BLaER1 treated with 17β-estradiol and CSF1 and Interleukin-3, amounts not matched to agents 10 nM and 100 nM (cell line): ENCODE data around the gene GAK.

Experiments used
- H3K27ac ChIP-seq, 11 experiments: shearing (Covaris generic); formaldehyde crosslinking; 2 replicates each; pipeline ENCODE4 v1.8.1; 2022
- H3K27me3 ChIP-seq, 11 experiments: shearing (Covaris generic); formaldehyde crosslinking; 2 replicates each; pipeline ENCODE4 v1.8.1; 2022
- H3K36me3 ChIP-seq, 11 experiments: shearing (Covaris generic); formaldehyde crosslinking; 2 replicates each; pipeline ENCODE4 v1.8.1; 2022
- H3K4me1 ChIP-seq, 10 experiments: shearing (Covaris generic); formaldehyde crosslinking; 2 replicates each; pipeline ENCODE4 v1.8.1; 2022
- H3K4me2 ChIP-seq, 11 experiments: shearing (Covaris generic); formaldehyde crosslinking; 2 replicates each; pipeline ENCODE4 v1.8.1; 2022
- H3K4me3 ChIP-seq, 10 experiments: shearing (Covaris generic); formaldehyde crosslinking; 2 replicates each; pipeline ENCODE4 v1.8.1; 2022
- H3K9ac ChIP-seq, 11 experiments: shearing (Covaris generic); formaldehyde crosslinking; 2 replicates each; pipeline ENCODE4 v1.8.1; 2022
- H3K9me3 ChIP-seq, 11 experiments: shearing (Covaris generic); formaldehyde crosslinking; replicated peaks in 1 of 11; 2 replicates each; pipeline ENCODE4 v1.8.1; 2022
- H4K20me1 ChIP-seq, 11 experiments: shearing (Covaris generic); formaldehyde crosslinking; 2 replicates each; pipeline ENCODE4 v1.8.1; 2022
- Cebpa-rat ChIP-seq, 11 experiments: shearing (Covaris generic); IDR thresholded peaks; 2 replicates each; pipeline ENCODE4 v1.8.1; 2022

The GAK gene

DNA sequence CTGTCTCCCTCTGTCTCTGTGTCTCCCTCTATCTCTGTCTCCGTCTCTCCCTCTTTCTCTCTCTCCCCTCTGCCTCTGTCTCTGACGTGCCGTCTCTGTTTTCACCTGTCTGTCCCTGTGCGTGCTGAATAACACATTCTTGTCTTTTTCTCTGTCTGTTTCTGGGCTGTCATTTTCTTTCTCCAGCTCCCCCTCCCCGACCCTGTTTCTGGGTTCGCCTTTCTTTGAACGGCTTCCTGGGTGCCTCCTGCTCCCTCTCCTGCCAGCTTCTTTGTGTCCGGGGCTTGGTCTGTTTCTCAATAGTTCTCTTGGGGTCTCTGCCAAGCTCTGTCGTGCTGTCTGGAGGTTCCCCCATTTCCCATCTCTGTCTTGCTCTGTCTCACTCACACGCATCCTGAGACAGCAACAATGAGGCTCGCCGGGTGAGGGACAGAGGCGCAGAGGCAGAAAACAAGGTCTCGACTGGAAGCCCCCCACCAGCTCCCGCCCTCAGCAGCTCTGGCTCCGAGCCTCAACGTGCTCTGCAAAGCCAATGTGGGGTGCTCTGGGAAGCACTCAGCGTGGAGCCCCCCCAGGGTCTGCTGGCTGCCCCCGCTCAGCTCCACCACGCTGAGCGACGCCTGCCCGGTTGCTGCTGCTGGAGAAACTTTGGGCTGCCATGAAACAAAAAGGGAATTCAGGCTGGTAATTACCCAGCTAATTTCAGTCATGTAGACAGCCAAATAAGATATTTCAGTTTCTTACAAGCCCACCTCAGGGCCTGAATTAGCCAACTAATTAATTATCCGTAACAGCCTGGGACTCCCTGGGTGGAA, 109.5 kb downstream of the GAK start:
- Histone ChIP-seq H3K36me3 (no peaks in the 10 kb centered on the region), H3K9ac (no peak overlapping the region), H3K27ac (no peak overlapping the region), H3K9me3 (peaks cover 0 to 12% (median 0%) of the 10 kb centered on the region in 11 experiments; a peak in 5 of 22 replicates), H3K27me3 (peaks cover 63 to 86% (median 70%) of the 10 kb centered on the region in 11 experiments), H4K20me1 (peaks cover 0 to 49% (median 34%) of the 10 kb centered on the region in 11 experiments; a peak in 16 of 22 replicates), H3K4me3 (no peak overlapping the region), H3K4me1 (peaks cover 11 to 36% (median 27%) of the 10 kb centered on the region in 10 experiments; a peak in 19 of 20 replicates), H3K4me2 (peak overlapping the region in 7 of 11 experiments; percentile 70 to 92 (median 83); a peak in 9 of 22 replicates)
- no peak for TF ChIP-seq Cebpa-rat (IDR thresholded peaks at IDR 0.05)

DNA sequence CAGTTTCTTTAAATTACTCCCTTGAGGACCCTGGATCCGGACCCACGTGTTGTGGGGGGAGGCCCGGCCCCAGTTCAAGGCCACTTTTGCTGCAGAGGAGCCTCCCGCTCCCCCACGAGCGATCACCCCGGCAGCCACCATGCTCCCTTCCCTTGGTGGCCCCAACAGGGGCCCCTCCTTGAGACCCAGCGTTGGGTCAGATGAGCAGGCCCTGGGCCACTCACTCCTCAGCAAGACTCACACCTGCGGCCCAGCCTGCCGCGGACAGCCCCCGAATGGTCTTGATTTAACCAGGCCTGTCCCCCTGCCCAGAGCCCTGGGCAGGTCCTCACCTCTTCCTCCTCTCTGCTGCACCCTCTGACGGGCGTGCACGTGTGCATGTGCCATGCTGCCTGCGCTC, 110.5 kb downstream of the GAK start:
- H3K27ac ChIP-seq: no peak overlapping the region
- TF ChIP-seq Cebpa-rat (IDR thresholded peaks at IDR 0.05): no peak
- H3K9me3 ChIP-seq: peaks cover 0 to 12% (median 0%) of the 10 kb centered on the region in 11 experiments; a peak in 5 of 22 replicates
- H3K36me3 ChIP-seq: no peaks in the 10 kb centered on the region
- H4K20me1 ChIP-seq: peaks cover 0 to 44% (median 30%) of the 10 kb centered on the region in 11 experiments; a peak in 16 of 22 replicates
- H3K4me2 ChIP-seq: no peak overlapping the region
- peaks cover 54 to 77% (median 60%) of the 10 kb centered on the region in 11 experiments for H3K27me3 ChIP-seq
- H3K4me3 ChIP-seq: no peak overlapping the region
- H3K9ac ChIP-seq: no peak overlapping the region
- peaks cover 11 to 35% (median 26%) of the 10 kb centered on the region in 10 experiments; a peak in 19 of 20 replicates for H3K4me1 ChIP-seq

DNA sequence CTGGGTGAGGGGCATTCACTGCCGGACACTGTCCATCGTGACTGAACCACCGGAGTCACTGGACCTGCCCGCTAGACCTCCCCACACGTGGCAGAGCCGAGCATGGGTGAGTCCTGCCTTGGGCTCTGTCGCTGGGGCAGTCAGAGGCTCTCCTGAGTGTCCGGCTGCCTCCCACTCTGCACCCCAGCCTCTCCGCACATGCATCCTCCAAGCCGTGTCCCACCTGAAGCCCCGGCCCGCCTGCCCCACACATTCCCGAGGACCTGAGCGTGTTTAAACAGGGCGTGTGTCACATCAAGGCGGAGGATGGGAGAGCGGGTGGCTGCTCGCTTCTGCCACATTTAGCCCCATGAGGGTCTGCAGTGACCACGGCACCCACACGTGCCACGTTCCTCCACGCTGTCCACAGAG, 110.9 kb downstream of the GAK start:
- Histone ChIP-seq H3K9me3 (peaks cover 0 to 12% (median 0%) of the 10 kb centered on the region in 11 experiments; a peak in 5 of 22 replicates), H3K27me3 (peaks cover 51 to 74% (median 58%) of the 10 kb centered on the region in 11 experiments), H3K36me3 (no peaks in the 10 kb centered on the region), H3K27ac (no peak overlapping the region), H3K4me3 (no peak overlapping the region), H3K4me2 (no peak overlapping the region), H4K20me1 (peaks cover 0 to 44% (median 30%) of the 10 kb centered on the region in 11 experiments; a peak in 16 of 22 replicates), H3K4me1 (peaks cover 11 to 36% (median 25%) of the 10 kb centered on the region in 10 experiments; a peak in 19 of 20 replicates), H3K9ac (no peak overlapping the region)
- TF ChIP-seq Cebpa-rat (IDR thresholded peaks at IDR 0.05): no peak

DNA sequence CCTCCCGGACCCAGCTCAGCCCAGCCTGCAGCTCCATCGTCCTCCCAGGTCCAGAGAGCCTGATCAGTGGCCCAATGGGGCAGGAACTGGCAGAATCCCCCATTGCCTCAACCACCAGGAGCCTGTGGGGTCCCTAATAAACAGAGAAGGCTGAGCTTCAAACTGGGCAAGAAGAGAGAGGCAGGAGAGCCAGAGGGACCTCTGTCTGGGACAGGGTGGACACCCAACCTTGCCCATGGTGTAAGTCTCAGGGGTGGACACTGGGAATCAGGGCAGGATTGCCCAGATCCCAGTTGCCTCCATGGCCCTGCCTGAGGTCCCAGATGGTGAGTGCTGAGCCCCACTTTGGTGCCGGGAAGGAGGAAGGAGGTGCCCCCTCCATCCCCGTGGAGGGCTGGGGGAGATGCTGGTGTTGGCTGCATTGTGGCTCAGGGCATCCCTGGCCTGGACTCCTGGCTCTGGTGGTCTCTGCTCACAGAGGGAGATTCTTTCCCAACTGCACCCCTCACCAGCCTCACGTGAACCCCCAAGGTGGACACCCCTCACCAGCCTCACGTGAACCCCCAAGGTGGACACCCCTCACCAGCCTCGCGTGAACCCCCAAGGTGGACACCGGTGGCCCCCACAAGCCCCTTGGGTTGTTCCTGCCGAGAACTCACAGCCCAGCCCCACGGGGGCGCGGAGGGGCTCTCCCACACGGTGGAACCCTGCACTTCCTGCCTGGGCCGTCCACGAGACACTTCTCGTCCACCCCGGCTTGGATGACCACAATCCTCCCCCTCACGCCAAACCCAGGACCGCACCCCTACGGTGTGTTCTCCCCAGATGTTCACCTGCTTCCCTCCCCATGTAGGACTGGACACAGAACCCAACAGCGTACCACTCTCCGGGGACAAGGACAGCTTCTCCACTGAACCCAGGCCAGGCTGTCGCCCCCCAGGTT, 111.6 kb downstream of the GAK start:
- Histone ChIP-seq H3K4me3 (no peak overlapping the region), H3K36me3 (no peaks in the 10 kb centered on the region), H3K27ac (no peak overlapping the region), H4K20me1 (peaks cover 0 to 44% (median 29%) of the 10 kb centered on the region in 11 experiments; a peak in 16 of 22 replicates), H3K27me3 (peaks cover 46 to 68% (median 53%) of the 10 kb centered on the region in 11 experiments), H3K4me2 (no peak overlapping the region), H3K4me1 (peaks cover 11 to 36% (median 25%) of the 10 kb centered on the region in 10 experiments; a peak in 19 of 20 replicates), H3K9ac (no peak overlapping the region), H3K9me3 (peaks cover 0 to 12% (median 0%) of the 10 kb centered on the region in 11 experiments; a peak in 5 of 22 replicates)
- TF ChIP-seq Cebpa-rat (IDR thresholded peaks at IDR 0.05): no peak

DNA sequence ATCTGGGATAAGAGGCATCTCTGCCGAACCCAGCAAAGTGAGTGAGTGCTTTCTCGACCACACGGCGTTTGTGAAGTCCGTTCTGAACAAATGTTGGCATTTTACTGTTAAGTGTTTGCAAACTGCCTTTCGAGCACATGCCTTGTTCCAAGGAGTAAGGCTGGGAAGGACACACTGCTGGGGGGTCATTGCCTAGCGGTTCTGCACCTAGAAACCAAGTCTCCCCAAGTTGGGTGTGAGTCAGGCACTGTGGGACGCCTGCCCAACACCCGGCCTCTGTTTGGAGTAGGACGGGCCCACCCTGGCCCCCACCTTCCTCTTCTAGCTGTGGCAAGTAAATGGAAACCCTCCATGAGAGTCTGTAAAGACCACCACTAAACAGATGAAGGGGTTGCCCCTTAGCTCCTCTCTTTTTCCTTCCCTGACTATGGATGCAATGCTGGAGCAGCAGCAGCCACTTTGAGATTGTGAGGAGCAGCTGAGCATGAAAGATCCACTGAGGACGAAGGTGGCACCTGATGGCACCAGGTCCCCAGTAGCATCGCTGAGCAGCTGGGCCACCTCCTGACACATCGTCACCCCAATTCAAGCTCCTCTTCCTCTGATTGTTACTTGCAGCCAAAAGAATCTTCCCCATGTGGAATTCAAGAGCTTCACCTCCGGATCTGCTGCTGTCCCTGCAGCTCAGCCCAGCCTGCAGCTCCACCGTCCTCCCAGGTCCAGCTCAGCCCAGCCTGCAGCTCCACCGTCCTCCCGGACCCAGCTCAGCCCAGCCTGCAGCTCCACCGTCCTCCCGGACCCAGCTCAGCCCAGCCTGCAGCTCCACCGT, 112.5 kb downstream of the GAK start:
- Histone ChIP-seq H3K4me3 (no peak overlapping the region), H4K20me1 (peaks cover 0 to 36% (median 20%) of the 10 kb centered on the region in 11 experiments; a peak in 16 of 22 replicates), H3K9me3 (peaks cover 0 to 12% (median 0%) of the 10 kb centered on the region in 11 experiments; a peak in 5 of 22 replicates), H3K9ac (no peak overlapping the region), H3K36me3 (no peaks in the 10 kb centered on the region), H3K4me1 (peaks cover 6 to 27% (median 16%) of the 10 kb centered on the region in 10 experiments; a peak in 19 of 20 replicates), H3K27me3 (peaks cover 38 to 59% (median 44%) of the 10 kb centered on the region in 11 experiments), H3K4me2 (no peak overlapping the region), H3K27ac (no peak overlapping the region)
- TF ChIP-seq Cebpa-rat (IDR thresholded peaks at IDR 0.05): no peak

DNA sequence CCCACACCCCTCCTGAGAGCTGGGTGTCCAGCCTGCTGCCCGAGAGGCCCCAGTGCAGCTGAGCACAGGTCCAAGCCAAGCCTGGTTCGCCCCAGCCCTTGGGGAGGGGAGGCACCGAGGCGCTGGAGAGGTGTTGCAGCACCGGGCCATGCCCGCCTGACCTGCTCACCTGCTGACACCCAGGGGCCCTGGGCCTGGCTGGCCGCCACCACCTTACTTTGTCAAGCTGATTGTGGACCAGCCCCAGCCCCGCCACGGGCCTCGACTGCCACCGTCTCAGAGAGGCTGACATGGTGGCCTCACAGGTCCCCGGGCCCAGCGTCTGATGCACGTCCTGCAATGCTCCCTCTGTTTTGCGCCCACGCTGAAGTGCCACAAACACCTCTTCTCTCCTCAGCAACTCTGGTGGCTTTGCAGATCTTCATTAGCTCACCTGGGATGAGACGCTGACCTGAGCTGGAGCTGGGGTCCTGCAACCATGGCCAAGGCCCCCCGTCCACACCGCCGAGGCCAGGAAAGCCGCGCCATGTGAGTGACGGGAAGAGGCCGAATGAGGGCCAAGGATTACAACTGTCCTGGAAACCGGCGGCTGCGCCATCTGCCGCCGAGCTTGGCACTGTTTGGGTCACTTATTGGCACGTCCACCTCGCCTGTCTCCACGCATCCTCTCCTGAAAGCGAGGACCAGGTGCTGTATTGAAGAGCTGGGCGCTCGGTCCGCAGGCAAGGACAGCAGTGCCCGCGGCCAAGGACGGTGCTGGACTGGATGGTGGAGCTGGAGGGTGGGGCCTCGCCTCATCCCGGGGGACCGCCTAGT, 113.8 kb downstream of the GAK start:
- Histone ChIP-seq H3K27me3 (peaks cover 25 to 46% (median 31%) of the 10 kb centered on the region in 11 experiments), H3K36me3 (no peaks in the 10 kb centered on the region), H3K9ac (no peak overlapping the region), H3K9me3 (peaks cover 0 to 12% (median 0%) of the 10 kb centered on the region in 11 experiments; a peak in 5 of 22 replicates), H4K20me1 (peaks cover 0 to 23% (median 7%) of the 10 kb centered on the region in 11 experiments; a peak in 8 of 22 replicates), H3K4me3 (no peak overlapping the region), H3K27ac (no peak overlapping the region), H3K4me2 (no peak overlapping the region), H3K4me1 (peaks cover 0 to 14% (median 3%) of the 10 kb centered on the region in 10 experiments; a peak in 14 of 20 replicates)
- no peak for TF ChIP-seq Cebpa-rat (IDR thresholded peaks at IDR 0.05)

DNA sequence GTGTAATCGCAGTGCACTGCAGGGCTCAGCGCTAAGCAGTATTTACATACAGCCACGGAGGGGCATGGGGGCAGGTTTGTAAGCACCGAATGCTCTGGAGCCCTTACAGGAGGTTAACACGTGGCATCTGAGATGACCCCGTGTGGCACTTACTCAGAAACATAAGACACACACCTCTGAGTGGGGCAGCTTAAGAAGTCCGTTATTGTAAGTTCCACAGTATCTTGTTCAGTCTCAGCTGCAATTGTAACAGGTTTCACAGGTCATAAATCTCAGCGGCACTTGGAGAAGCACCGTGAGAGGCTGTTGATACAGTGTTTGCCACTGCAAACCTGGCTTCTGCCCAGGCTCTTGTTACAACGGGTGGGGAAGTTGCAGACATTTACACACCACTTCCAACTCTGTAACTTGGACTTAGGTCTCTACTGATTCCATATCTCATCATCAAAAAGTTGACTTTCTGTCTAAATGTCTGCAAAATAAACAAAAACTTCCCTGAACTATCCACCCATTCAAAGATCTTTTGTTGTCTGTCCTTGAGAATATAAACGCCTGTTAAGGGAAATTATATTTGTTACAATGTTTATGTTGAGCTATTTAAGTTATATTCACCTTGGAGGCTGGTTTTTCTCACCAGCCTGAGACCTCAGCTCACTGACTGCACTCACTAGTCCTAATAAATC, 116.5 kb downstream of the GAK start:
- no peaks in the 10 kb centered on the region for H3K36me3 ChIP-seq
- H3K9me3 ChIP-seq: peaks cover 0 to 12% (median 0%) of the 10 kb centered on the region in 11 experiments; a peak in 5 of 22 replicates
- no peak overlapping the region for H3K9ac ChIP-seq
- H3K27ac ChIP-seq: no peak overlapping the region
- no peaks in the 10 kb centered on the region; a peak in 2 of 22 replicates for H4K20me1 ChIP-seq
- no peak for TF ChIP-seq Cebpa-rat (IDR thresholded peaks at IDR 0.05)
- H3K4me1 ChIP-seq: 0 out of 20 replicates have a peak, but pooled peaks cover 0 to 3% (median 0%) of the 10 kb centered on the region in 10 experiments
- H3K4me3 ChIP-seq: no peak overlapping the region
- H3K4me2 ChIP-seq: no peak overlapping the region
- H3K27me3 ChIP-seq: peaks cover 0 to 19% (median 6%) of the 10 kb centered on the region in 11 experiments; a peak in 9 of 22 replicates
